EH (cell line): Measurements from ENCODE around the gene UNC13A.
"Not testable (repeated sequence)": the region's sequence is repeated elsewhere in the genome, so short reads cannot be mapped to it uniquely, and the experiment has no call there.

Source experiments
- DNase-seq: peaks from one replicate; pipeline ENCODE4 v3.0.0-alpha.2; 2015; ENCODE audit warnings: low read depth

Gene UNC13A

GRCh38 chr19:17570291-17570690, 117.9 kb downstream of the UNC13A start:
- DNase-seq, result not testable (repeated sequence)

DNA sequence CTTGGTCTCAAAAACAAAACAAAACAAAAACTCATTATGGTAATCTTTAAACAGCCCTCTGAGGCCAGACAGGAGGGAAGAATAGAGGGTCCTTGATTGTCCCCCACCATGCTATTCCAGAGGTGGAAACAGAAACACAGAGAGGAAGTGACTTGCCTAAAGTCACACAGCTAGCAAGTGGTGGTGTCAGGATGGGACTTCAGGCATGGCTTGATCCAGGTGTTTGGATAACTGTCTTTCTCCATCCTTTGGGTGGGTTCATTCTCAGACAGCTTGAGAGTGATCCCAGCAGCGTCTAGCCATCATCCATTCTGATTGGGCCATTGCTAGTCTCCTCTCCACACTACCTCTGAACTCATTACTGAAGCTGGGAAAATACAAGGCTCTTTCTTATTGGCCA, 120.2 kb downstream of the UNC13A start:
- no peak for DNase-seq

GRCh38 chr19:17565611-17566010, 122.5 kb downstream of the UNC13A start:
- DNase-seq, result peak; percentile 20

GRCh38 chr19:17564781-17565180, 123.4 kb downstream of the UNC13A start:
- no peak for DNase-seq

- DNase-seq, result no peak
Observed at GRCh38 chr19:17562561-17562960, 125.6 kb downstream of the UNC13A start.

DNA sequence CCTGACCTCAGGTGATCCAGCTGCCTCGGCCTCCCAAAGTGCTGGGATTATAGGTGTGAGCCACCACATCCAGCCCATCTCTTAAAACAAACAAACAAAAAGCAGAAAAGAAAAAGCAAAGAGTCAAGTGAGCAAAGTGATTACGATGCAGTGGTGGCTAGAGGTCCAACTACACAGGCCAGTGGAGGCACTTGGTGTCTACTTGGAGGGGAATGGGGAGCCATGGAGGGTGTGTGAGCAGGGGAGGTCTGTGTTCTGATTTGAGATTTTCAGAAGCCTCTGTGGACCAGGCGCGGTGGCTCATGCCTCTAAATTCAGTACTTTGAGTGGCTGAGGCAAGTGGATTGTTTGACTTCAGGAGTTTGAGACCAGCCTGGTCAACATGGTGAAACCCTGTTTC, 126.1 kb downstream of the UNC13A start:
- no peak for DNase-seq

DNA sequence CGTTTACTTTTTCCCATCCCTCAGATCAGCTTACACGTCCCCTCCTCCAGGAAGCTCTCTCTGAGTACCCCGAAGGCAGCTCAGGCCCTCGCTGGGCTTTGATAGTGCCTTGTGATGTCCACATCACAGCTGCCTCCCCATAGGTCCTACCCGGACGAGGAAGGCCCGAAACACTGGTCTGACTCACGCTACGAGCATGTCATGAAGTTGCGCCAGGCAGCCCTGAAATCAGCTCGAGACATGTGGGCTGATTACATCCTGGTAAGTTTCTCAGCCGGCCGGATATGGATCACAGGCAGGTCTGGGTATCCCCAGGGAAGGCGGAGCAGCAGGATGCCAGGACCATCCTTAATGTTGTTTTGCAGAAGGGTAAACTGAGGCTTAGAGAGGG, 128.0 kb downstream of the UNC13A start:
- peak; percentile 79 for DNase-seq

- no peak for DNase-seq
Observed at GRCh38 chr19:17557466-17557865, 130.7 kb downstream of the UNC13A start.

- no peak for DNase-seq
Observed at GRCh38 chr19:17556995-17557394, 131.2 kb downstream of the UNC13A start.

GRCh38 chr19:17555929-17556813, 132.0 kb downstream of the UNC13A start:
- DNase-seq, result peak; percentile 70

- DNase-seq, result peak; percentile 96
Observed at GRCh38 chr19:17555480-17555928, 132.7 kb downstream of the UNC13A start, which contains the start of gene COLGALT1. Gene COLGALT1, plus strand, starts transcription at chr19:17555649. Its CDS starts 65 bp downstream, at chr19:17555714.

DNA sequence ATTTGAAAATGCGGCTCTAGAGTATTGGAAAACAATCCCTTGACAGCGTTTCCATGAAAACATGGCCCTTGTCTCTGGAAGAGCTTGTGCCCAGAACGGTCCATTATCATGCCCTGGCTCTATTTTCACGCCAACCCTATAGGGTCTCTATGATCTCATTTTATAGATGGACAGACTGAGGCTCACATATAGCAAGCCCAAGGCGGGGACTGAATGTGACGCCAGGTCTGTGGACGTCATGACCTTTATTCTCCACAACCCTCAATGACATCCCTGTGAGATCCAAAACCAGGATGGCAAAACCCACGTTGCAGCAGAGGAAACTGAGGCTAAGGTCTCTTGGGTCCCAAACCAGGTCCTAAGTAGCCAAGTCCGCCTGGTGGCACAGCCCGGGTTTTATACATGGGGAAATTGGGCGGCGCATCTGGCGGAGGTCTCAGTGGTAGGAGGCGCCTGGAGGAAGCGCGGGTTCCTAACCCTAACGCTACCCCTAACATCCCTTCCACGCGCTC, 133.1 kb downstream of the UNC13A start:
- no peak for DNase-seq

GRCh38 chr19:17553256-17553655, 134.9 kb downstream of the UNC13A start:
- DNase-seq, result peak; percentile 91

- not testable (repeated sequence) for DNase-seq
Observed at GRCh38 chr19:17552735-17553134, 135.4 kb downstream of the UNC13A start.
